Urothelium cell line (cell line): ENCODE results near the gene DNAH10.
A peak's percentile ranks its signal among the peaks of the same experiment; 100 is the strongest.

Source experiments
- DNase-seq: peaks from one replicate; pipeline ENCODE4 v3.0.0; 2011; ENCODE audit warnings: low spot score, mixed read lengths
- FAIRE-seq: peaks from 2 replicates; lab custom pipeline; 2011; peaks lifted over from hg19 to GRCh38; lab: Jason Lieb, UNC

Gene DNAH10

DNA sequence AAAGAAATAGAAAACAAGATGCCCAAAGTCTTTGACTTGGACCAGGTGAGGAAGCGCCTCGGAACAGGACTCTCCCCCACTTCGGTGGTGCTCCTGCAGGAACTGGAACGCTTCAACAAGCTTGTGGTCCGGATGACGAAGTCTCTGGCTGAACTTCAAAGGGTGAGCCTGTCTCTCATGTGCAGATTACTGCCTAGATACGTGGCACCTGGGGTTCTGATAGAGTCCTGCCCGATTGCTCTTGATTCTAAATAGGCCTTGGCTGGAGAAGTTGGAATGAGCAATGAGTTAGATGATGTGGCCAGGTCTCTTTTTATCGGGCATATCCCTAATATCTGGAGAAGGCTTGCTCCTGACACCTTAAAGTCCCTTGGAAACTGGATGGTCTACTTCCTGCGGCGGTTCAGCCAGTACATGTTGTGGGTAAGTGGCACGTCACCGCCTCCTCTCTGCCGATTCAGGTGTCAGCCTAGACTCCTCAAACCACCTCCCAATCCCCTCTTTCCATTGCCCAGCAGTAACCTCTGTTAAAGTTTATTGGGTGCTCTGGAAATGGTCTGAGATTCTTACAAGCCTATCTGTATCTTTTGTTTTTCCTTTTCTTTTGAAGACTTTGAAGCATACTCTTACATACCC, 169.7 kb downstream of the DNAH10 start:
- no peak for DNase-seq
- FAIRE-seq = no peak

DNA sequence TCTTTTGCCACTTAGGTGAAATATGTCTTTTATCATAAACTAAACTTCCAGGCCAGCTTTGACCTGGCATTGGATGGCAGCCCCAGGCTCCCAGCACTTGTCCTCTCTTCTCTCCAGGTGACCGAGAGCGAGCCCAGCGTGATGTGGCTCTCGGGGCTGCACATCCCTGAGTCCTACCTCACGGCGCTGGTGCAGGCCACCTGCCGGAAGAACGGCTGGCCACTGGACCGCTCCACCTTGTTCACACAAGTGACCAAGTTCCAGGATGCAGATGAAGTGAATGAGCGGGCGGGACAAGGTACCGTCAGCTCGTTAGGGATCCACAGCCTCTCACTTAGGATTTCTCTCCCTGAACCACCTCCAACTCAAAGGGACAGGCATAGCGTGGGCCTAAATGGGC, 171.1 kb downstream of the DNAH10 start:
- FAIRE-seq = no peak
- no peak for DNase-seq

DNA sequence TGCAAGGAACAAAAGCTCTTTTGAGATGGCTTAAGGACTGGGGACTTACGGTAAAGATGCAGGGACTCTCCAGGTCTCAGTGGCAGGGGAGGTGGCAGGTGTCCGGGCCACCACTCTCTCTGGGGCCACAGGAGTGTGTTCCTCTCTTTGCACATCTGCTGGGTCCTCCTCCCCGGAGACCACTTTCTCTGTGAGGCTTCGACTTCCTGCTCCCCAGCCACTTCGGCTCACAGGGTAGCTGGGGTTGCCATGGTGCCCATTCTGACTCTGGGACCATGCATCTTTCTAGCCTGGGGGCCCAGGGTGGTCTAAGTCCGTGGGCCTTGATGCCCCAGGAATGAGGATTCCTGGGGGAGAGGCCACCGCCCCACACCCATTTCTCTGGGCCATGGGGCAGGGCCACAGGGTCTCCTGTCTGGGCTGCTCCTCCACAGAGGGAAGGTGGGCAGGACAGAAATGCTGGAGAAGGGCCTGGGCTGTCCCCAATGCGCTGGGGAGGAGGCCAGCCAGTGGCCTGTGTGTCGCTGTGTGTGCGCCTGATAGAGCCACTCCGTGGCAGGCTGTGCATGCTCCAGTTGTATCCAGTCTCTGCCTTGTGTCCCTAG, 172.0 kb downstream of the DNAH10 start:
- FAIRE-seq (no peak), DNase-seq (no peak)

DNA sequence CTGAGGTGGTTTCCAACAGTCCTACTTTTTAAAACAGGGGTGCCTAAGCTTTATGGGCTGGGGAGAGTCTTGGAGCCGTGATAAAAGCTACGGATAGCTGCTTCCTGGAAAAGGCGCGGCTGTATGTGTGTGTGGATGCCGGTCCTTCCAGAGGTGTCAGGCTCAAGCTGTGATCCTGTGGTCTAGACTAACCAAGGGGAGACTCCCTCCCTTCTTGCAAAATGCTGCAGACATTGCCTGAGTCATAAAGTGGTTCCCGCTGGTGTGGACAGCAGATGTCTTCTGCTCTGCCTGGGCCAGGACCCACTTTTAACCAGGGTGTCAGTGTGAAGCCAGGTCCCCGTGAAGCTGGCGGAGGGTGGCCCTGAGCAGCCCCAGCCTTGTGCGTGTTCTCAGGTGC, 172.7 kb downstream of the DNAH10 start:
- DNase-seq (peak; percentile 21), FAIRE-seq (no peak)

DNA sequence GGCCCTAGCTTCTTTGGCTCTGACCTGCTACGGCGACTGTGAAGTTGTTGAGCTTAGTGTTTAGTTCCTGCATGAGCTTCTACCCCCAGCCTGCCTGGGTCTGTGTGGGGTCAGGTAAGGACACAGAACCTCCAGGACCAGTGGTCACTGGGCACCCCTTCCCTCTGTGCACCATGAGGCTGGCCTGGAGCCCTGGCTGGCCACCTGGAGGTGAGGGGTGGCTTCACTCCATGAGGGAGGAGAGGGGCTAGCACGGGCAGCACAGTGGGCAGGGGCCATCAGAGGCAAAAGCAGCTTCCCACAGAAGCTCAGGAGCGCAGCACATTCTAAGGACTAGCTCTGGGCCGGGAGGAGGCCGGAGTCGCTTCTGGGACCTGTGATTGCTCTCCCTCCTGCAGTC, 173.9 kb downstream of the DNAH10 start:
- no peak for DNase-seq
- FAIRE-seq = no peak

DNA sequence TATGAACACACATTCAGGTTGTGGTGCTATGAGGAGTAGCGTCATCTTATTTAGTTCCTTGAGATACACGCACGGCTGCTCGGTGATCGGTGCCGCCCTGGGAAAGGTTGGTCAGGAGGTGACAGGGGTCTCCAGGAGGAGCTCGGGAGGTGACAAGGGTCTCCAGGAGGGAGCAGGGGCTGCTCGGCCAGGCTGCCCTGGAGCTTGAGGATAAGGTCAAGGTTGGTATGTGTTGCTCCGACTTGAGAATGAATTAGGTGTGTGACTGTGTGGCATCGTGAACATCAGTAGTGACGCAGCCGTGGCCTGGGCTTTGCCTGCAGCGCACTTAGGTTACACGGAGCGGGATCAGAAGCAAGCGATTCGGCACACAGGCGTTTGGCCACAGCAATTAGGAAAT, 174.4 kb downstream of the DNAH10 start:
- peak; percentile 53 for FAIRE-seq

DNA sequence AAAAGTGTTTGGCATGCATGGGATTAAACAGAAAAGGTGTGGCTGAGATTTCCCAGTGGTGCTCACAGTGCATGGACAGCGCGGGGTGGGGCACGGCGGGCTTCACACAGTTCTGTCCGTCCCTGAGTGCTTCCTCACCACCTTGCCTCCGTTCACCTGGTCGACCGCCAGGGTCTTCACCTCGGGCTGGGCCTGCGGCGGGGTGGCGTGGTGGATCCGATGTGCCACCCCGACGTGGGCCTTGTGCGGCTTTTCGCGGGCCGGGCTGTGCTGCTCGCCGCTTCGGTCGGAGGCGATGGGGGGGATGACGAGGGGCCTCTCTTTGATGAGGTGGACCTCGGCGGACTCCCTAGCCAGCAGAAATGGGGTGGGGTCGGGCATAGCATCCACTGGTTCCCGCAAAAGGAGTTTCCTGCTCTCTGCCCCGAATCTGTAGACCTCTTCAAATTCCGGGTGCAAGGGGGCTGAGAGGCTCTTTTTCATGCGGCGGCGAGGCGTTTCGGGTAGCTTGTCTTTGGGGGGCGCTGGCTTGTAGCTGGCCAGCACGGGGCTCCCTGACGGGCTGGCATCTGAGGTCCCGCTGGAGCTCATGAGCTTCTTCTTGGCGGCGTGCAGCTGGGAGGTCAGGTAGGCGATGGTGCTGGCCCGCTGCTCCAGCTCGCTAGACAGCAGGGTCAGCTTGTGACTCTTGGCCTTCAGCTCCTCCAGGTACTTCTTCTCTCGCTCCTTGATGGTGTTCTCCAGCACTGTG, 175.0 kb downstream of the DNAH10 start:
- DNase-seq = no peak
- FAIRE-seq = no peak

More for the DNA sequence above, 174.4 kb downstream of the DNAH10 start:
- DNase-seq = no peak

DNA sequence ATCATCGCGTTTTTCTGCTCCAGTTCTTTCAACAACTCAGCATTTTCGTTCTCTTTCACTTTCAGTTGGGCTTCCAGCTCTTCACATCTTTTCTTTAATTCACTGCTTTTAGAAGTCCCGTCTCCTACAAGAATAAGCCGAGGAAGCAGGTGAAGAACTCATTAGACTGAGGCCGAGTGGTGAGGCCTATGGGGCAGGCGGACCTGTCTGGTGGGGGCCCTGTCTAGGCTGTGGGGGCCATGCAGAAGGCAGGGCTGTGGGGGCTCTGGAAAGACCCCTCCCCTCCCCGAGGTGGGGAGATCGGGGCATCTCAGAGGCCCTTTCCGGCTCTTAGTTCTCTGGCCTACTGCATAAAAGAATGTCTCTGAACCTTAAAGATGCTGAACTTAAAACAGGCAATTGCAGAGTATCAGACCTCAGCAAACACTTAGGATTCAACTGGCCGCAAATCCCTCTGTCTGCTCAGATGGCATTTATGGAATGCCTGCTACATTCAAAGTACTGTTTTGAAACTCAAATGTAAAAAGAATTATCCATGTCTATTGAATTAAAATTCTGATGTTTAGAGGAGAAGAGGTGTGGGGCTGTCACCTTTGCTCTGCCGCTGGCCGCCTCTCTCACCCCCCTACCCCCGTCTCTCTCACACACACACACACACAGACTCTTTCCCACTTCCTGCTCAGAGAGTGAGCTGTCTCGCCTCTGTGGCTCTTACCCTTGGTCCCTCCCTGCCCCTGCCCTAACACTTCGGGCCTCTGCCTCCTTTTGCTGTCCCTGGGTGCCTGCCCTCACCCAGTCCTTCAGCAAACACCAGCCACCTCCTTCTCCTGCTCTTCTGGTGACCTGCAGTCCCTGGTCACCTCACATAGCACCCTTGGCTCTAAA, 175.8 kb downstream of the DNAH10 start:
- no peak for FAIRE-seq
- DNase-seq = no peak

DNA sequence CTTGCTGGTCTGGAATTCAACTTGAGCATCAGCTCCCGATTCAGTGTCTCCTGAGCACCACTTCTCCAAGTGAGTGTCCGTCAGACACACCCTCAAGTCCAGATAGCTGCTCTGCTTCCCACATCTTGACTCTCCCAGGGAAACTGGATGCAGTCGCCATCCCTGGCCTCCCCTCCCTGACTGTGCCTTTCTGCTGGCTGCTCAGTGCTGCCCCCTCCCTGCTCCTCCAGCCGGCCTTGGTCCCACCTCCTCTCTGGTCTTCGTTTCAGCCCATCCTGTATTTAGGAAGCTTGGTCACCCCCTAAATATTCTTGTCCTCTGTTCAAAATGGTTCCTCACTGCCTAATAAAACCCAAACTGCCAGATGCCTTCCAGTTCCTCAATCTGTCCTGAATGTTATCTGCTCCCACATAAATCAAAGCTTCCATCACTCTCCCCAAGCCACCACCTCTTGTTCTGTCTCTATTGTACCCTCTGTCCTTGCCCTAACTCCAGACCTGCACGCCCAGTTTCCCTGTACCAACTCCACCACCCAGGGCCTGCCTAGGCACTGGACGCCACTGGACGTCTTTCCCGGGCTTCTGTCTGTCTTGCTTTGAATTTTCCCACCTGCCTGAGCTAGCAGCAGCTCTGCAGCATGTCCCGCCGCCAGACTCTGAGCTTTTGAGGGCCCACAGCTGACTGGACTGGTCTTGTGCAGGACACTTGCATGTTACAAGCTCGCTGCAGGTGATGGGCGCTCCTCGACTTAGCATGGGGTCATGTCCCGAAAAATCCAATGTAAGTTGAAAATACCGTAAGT, 176.8 kb downstream of the DNAH10 start:
- DNase-seq (no peak), FAIRE-seq (no peak)

DNA sequence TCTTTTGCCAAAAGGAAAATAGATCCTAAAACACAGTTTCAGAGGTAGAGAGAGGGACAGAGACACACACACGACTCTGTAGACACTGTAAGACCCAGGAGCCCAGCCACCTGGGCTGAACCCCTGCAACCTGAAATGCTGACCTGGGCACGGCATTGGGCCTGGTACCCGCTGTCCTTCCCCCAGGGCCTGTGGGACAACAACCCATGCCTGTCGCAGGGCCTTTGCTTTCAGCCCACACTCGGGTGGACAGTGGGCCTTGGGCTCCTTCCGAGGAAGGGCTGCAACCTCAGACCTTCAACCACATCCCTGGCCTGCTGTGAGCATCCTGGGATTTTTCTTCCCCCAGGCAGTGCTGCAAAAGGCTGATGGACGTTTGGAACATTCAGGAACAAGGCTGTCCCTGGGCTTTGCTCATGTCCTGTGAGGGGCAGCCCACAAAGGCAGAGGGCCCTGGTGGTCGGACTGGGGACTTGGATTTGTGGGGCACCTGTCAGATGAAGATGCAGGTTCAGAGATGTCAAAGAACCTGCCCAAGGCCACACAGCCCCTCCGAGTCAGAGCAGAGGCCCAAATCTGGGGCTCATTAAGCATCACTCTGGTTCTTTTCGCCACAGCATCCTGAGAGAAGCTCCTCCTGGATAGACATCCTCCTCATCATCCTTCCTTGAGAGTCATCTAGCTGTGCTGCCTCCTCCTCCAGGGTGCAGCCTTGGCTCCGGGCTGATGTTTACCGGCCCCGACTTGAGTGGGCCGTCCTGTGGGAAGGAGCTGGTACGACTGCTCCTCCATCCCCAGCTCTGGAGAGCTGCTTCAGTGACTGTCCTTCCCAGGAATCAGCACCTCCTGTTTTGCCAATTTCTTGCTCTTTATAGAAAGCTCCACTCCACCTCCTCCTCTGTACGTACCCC, 177.9 kb downstream of the DNAH10 start:
- FAIRE-seq = no peak

DNA sequence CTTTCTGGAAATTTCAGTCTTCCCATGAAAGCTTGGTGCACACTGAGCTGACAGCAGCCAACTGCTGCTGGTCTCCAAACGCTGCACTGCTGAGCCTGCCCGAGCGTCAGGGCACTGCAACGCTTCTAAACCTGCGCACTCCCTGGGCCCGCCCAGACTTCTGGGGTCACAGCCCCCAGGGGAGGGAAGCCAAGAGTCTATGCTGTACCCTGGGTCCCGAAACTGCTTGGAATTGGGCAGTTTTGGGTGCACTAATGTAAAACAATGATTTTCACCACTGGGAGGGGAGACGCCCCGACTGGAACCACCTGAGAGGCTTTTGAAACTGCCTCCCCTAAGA, 178.5 kb downstream of the DNAH10 start:
- no peak for DNase-seq
- no peak for FAIRE-seq

More for the DNA sequence above, 177.9 kb downstream of the DNAH10 start:
- no peak for DNase-seq

DNA sequence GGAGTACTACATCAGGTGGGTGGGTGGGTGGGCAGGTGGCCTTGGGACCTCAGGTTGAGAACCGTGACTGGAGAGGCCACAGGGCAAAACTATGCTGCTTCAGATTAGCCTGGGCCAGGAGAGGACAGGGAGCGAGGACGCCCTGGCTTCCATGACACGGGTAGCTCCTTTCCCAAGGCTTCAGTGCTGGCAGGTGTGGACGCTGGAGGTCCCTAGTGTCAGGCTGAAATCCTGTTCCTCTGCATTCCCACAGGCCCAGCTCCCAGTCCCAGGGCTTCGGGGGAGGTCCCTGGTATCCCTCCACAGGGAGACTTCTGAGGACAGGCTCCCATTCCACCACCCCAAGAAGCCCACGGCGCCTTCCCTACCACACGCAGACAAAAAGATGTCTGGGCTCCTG, 178.9 kb downstream of the DNAH10 start:
- FAIRE-seq = no peak
- no peak for DNase-seq

DNA sequence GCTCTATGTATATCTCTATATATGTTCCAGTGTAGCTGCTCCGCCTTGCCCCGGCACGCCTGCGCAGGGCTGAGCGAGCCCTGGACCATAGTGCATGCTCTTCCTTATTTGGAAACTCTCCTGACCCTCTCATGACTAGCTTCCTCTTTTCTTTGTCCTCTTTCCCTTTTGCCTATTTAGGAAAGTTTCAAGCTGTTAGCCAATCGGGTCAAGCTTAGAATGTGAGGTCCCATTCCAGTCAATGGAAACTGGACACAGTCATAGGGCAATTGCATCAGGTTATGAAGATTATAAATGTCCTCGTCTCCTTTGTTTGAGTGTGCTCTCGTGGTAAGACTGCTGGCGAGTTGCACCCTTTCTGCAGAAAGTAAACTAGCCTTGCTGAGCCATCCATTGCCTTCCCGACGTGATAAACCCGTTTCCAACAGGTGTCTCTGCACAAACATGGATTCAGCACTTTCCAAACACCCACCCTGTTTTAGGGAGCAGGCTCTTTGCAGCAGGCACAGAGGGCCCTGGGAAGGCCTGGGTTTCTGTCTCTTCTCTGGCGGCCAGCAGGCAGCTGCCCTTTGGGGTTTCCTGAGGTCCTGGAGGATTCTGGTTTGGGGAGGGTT, 179.6 kb downstream of the DNAH10 start:
- FAIRE-seq (no peak), DNase-seq (no peak)

DNA sequence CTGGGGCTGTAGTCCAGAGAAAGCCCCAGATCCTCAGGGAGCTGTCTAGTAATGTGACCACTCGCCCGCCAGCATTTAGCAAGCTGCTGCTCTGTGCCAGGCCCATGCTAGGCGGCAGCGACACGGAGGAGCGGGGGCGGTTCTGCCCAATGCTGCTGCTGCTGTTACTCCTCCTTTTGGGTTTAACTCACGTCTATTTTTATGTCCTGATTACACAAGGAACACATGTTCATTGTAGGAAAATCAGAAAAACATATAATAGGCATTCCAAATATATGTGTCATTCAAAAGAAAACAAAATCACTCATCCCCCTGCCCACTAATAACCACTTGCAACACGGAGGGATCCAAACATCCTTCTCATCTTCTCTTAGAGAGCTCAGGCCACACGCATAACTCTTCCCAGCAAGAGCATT, 180.1 kb downstream of the DNAH10 start:
- FAIRE-seq (no peak), DNase-seq (peak; percentile 41)

DNA sequence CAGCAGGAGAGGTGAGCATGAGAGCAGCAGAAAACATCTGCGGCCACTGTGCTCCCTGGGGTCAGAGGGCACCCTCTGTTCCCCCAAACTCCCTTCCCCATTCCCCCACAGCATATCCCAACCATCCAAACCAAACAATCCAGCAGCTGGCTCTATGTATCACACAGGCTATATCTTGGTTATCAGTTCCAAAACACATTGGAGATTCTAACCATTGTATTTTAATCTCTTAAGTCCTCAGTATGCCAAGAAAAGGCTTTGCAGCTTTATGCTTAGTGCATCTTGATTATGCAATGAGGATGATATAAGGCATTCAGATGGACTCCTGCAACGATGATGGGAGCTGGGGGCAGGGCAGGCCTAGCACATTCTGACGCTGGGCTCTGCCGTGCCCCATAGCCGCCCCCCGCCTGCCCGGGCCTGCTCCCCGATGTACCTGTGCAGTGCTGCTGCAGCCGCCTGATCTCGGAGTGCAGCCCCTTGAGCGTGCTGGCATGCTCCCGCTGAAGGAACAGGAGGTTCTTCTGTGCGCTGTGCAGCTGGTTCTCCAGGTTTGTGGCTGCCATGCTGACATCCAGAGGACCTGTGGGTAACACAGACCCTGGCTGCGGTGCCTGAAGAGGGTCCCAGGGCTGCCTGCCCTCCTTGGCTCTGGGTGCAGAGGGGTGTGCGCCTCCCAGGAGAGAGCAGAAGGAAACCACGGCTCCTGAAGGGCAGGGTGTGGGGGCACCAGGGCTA, 181.0 kb downstream of the DNAH10 start:
- FAIRE-seq = no peak
- DNase-seq = no peak

DNA sequence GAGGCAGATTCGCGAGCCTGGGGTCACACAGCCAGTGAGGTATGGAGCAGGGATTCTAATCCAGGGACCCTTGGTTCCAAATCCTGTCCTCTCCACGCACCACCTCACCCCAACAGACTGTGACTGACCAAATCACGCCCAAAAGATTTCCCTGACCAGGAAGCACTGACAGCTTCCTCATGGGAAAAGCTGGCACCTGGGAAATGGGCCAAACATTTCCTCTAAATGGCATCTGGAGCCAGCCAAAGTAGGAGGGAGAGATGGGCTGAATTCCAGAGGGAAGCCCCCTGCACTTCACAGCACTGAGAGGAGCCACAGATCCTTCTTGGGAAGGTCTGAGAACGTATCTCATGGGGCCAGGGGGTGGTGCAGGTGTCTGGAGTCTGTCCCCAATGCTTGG, 181.7 kb downstream of the DNAH10 start:
- FAIRE-seq (no peak), DNase-seq (no peak)

DNA sequence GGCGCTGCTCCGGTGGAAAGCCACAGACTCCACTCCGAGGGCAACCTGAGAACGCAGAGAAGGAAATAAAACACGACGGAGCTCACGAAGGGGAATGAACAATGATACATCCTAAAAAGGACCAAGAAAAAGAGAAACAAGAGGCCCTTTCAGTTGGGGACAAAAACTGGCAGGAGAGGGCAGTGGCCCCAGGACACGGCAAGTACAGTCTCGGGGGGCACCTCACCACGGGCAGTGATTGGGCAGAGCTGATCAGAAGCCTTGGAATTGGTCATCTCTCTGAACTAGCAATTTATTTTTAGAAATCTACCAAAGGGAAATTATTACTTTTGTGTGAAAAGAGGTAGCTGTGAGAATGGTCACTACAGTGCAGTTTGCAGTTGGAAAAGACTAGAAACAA, 182.6 kb downstream of the DNAH10 start:
- DNase-seq (no peak), FAIRE-seq (no peak)
